ENCODE results near the gene OR13D1. TPM values are rescaled to one million over a fixed set of nuclear protein-coding genes. Genes with fewer than 3 reads are reported as not detected.
A peak's percentile ranks its signal among the peaks of the same experiment; 100 is the strongest.
"Not testable (repeated sequence)": the region's sequence is repeated elsewhere in the genome, so short reads cannot be mapped to it uniquely, and the experiment has no call there.

OR13D1 gene
- polyA plus RNA-seq (ENCODE audit: insufficient read length in 4 of 4), result under 1 TPM in 1 of 4 donors, not detected in 3; 0.11 TPM

DNA sequence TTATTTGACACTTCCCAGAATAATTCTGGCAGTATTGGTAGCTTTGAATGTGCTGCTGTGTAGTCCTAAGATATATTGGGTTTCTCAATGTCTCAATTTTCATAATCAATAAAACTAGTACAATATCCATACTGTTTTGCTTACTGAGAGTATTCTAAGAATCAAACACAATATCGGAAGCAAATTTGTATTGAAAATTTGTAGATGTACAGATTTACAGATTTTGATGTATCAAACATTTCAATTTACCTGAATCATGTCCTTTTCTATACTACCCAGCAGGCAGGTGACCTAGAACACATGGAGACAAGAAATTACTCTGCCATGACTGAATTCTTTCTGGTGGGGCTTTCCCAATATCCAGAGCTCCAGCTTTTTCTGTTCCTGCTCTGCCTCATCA is at the start of gene OR13D1:
Gene OR13D1 (plus strand): TSS at position 301 of the 400 bp plus-strand sequence. CDS start 0 bp downstream, at position 301.
- no peak for DNase-seq (ENCODE audit: low read depth in 4 of 4, low spot score in 2 of 4)

DNA sequence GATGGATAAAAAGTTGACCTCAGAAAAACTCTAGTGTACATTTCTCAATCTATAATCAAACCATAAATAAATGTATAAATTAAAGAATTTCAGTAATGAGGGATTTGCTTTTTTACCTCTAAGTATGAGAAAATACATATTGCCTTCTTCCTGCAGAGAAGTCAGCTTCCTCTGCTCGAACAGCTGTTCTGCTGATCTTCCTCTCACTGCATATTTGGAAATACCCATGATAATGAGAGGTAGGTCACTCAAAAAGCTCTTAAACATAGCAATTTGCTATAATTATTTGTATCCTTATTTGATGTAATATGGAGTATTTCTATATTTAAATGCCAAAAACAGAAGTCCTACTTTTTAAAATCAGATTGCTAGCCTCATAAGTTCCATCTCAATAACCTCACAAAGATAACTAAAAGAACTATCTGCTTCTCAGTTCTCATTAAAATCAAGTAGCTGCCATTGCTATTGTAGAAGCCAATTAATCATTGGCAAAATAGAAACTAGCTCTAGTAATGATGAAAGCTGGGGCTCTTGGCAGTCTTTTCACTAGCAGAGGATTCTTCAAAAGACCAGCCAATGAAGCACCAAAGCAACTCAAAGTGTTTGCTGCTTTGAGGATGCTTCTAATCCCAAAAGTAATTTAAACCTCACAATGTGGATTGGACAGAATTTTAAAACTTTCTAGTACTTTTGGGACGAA is 35.7 kb upstream of the OR13D1 start:
- DNase-seq (ENCODE audit: low read depth in 4 of 4, low spot score in 2 of 4), result no peak

- DNase-seq (ENCODE audit: low read depth in 4 of 4, low spot score in 2 of 4), result no peak
Measured at GRCh38 chr9:104675611-104676010, 18.7 kb upstream of the OR13D1 start.

DNA sequence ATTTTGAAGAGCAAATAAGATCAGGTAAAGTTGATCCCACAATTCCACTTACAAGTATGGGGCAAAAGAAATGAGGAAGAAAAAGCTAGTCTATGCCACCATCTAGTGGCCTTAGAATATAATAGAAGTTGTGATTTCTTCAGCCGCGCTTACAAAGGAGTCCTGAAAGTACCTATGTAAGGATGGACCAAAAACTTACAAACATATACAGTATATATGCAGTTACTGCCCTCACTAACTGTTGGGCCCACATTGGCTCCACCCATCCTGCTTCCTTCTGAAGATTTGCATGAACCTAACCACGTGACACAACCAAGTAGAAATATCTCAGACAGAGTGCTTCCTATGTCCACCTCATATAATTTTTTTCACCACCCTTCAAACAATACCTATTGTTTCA is 11.7 kb upstream of the OR13D1 start:
- peak in 2 of 4 donors; percentile 19 to 33 for DNase-seq (ENCODE audit: low read depth in 4 of 4, low spot score in 2 of 4)

DNA sequence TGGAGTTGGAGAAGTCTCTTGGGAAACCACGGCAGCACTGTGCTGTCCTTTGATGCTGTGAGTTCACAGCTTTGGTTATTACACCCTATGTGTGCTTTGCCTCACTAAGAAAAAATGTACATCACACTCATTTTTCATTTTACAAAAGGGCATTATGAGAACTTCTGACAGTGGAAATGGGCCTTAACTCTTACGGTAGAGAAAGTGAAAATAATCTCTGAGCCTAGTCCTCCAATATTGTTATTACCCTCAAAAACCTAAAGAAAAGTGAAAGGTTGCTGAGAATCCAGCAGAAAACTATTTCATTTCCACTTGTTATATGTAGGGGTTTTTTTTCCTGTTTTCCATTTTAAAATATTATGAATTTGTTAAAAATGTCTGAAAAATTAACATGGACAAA is 8.2 kb upstream of the OR13D1 start:
- no peak for DNase-seq (ENCODE audit: low read depth in 4 of 4, low spot score in 2 of 4)

DNA sequence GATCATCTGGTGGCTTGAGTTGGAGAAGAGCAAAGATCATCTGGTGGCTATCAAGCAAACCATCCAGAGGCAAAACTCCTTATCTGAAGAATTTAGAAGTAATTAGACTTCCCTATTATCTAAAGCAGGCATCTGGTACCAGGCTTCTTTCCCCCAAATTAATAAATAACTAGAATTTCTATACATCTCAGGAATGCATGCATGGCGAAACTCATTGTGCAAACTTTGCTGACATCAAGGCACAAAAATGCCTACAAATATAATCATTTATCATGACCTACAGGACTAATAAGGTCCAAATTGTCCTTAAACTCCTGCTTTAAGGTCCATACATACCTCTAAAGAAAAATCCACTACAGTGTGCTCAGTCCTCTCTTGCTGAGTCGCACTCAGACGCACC is 6.0 kb downstream of the OR13D1 start:
- DNase-seq (ENCODE audit: low read depth in 4 of 4, low spot score in 2 of 4), result no peak

- not testable (repeated sequence) for DNase-seq (ENCODE audit: low read depth in 4 of 4, low spot score in 2 of 4)
Measured at GRCh38 chr9:104708737-104709136, 14.4 kb downstream of the OR13D1 start.

GRCh38 chr9:104711604-104712003 is 17.3 kb downstream of the OR13D1 start:
- DNase-seq (ENCODE audit: low read depth in 4 of 4, low spot score in 2 of 4), result no peak

DNA sequence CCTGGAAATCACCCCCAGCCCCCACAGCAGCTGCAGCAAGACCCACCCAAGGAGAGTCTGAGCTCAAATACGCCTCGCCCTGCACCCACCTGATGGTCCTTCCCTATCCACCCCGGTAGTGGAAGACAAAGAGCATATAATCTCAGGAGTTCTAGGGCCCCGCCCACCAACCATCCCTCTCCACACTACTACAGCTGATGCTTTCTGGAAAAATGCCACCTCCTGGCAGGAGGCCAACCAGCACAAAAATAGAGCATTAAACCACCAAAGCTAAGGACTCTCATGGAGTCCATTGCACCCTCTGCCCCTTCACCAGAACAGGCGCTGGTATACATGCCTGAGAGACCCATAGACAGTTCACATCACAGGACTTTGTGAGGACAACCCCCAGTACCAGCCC is 30.7 kb downstream of the OR13D1 start:
- DNase-seq (ENCODE audit: low read depth in 4 of 4, low spot score in 2 of 4), result no peak

- no peak for DNase-seq (ENCODE audit: low read depth in 4 of 4, low spot score in 2 of 4)
Measured at GRCh38 chr9:104738452-104738851, 44.1 kb downstream of the OR13D1 start.

DNA sequence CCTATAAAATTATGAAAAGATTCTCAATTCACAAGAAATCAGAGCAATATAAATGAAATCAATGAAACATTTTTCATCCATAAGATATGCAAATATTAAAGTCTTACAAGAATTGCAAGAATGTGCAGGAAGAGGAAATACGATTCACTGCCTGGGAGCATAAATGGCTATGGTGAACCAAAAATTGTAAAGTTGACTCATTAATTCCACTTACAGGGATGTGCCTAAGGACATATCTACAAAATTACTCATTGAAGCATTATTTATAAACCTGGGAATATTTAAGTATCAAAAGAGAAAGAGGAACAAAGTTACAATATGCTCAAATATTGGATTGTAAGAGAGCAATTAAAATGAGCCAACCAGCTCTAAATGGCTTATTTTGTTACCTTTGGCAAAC is 46.3 kb downstream of the OR13D1 start:
- DNase-seq (ENCODE audit: low read depth in 4 of 4, low spot score in 2 of 4), result no peak

GRCh38 chr9:104743376-104743985 is 49.2 kb downstream of the OR13D1 start:
- DNase-seq (ENCODE audit: low read depth in 4 of 4, low spot score in 2 of 4), result peak in 2 of 4 donors; percentile 32 to 63

Other genes starting within 250 kb of the OR13D1 start
- gene OR13F1, start 190.3 kb upstream of the OR13D1 start, polyA plus RNA-seq (ENCODE audit: insufficient read length in 4 of 4), result not detected
- not detected for gene OR13C4, start 167.3 kb upstream of the OR13D1 start, polyA plus RNA-seq (ENCODE audit: insufficient read length in 4 of 4)
- not detected for gene OR13C3, start 157.7 kb upstream of the OR13D1 start, polyA plus RNA-seq (ENCODE audit: insufficient read length in 4 of 4)
- gene OR13C8, start 125.3 kb upstream of the OR13D1 start, polyA plus RNA-seq (ENCODE audit: insufficient read length in 4 of 4), result not detected
- gene OR13C5, start 95.1 kb upstream of the OR13D1 start, polyA plus RNA-seq (ENCODE audit: insufficient read length in 4 of 4), result under 1 TPM in 1 of 4 donors, not detected in 3; 0.21 TPM
- under 1 TPM in 3 of 4 donors, not detected in 1; 0.18 to 0.35 (median 0.32) TPM for gene OR13C2, start 88.9 kb upstream of the OR13D1 start, polyA plus RNA-seq (ENCODE audit: insufficient read length in 4 of 4)
- not detected for gene OR13C9, start 76.3 kb upstream of the OR13D1 start, polyA plus RNA-seq (ENCODE audit: insufficient read length in 4 of 4)
- gene NIPSNAP3A, start 53.2 kb downstream of the OR13D1 start, polyA plus RNA-seq (ENCODE audit: insufficient read length in 4 of 4), result 10 to 100 TPM; 42.5 to 60.2 (median 55.1) TPM
- gene NIPSNAP3B, start 69.6 kb downstream of the OR13D1 start, polyA plus RNA-seq (ENCODE audit: insufficient read length in 4 of 4), result 10 to 100 TPM in 3 of 4 donors, 1 to 10 TPM in 1; 9.4 to 16.3 (median 12.1) TPM
- gene ABCA1, start 233.6 kb downstream of the OR13D1 start, polyA plus RNA-seq (ENCODE audit: insufficient read length in 4 of 4), result 10 to 100 TPM in 1 of 4 donors, 1 to 10 TPM in 3; 7.2 to 12.0 (median 8.7) TPM

All from left renal cortex interstitium (tissue), 4 donors.